Suppressor macrophage treated with lipopolysaccharide for 1 hour (primary cell): ENCODE measurements around the gene DDX11.
"Not testable (repeated sequence)": the region's sequence is repeated elsewhere in the genome, so short reads cannot be mapped to it uniquely, and the experiment has no call there.

ENCODE experiments used
- DNase-seq, 3 donors: peaks; one replicate each; pipeline ENCODE4 v3.0.0-alpha.2; 2020 to 2022

The DDX11 gene

GRCh38 chr12:31073527-31074332 is at the start of gene DDX11:
Gene DDX11, plus strand, starts transcription at chr12:31073860. Its CDS starts 4,534 bp downstream, at chr12:31078394.
- peak; percentile 88 to 93 (median 88) for DNase-seq

- DNase-seq: no peak
These were observed 47.5 kb upstream of the DDX11 start for GRCh38 chr12:31026202-31026601.

GRCh38 chr12:31027006-31027405 is 46.7 kb upstream of the DDX11 start:
- DNase-seq: not testable (repeated sequence)

- no peak for DNase-seq
These were observed 44.2 kb upstream of the DDX11 start for GRCh38 chr12:31029468-31029867.

GRCh38 chr12:31029916-31030562 is 43.6 kb upstream of the DDX11 start:
- peak; percentile 36 to 48 (median 47) for DNase-seq

GRCh38 chr12:31031951-31032335 is 41.7 kb upstream of the DDX11 start:
- DNase-seq: no peak

GRCh38 chr12:31033146-31033545 is 40.5 kb upstream of the DDX11 start:
- no peak for DNase-seq

GRCh38 chr12:31033681-31034080 is 40.0 kb upstream of the DDX11 start:
- no peak for DNase-seq

GRCh38 chr12:31034372-31034771 is 39.3 kb upstream of the DDX11 start:
- DNase-seq: no peak

GRCh38 chr12:31035226-31035625 is 38.4 kb upstream of the DDX11 start:
- no peak for DNase-seq

- DNase-seq: no peak
These were observed 37.5 kb upstream of the DDX11 start for GRCh38 chr12:31035967-31036665.

- DNase-seq: no peak
These were observed 36.6 kb upstream of the DDX11 start for GRCh38 chr12:31037028-31037427.

- no peak for DNase-seq
These were observed 35.7 kb upstream of the DDX11 start for GRCh38 chr12:31037931-31038330.

- no peak for DNase-seq
These were observed 32.6 kb upstream of the DDX11 start for GRCh38 chr12:31041033-31041564.

- not testable (repeated sequence) for DNase-seq
These were observed 23.5 kb upstream of the DDX11 start for GRCh38 chr12:31050143-31050542.

GRCh38 chr12:31050548-31050947 is 23.1 kb upstream of the DDX11 start:
- DNase-seq: not testable (repeated sequence)

- DNase-seq: peak in 1 of 3 donors; percentile 28
These were observed 22.0 kb upstream of the DDX11 start for GRCh38 chr12:31051692-31052091.

GRCh38 chr12:31052121-31052520 is 21.5 kb upstream of the DDX11 start:
- not testable (repeated sequence) for DNase-seq

GRCh38 chr12:31052666-31053439 is 20.8 kb upstream of the DDX11 start:
- DNase-seq: not testable (repeated sequence)

- DNase-seq: not testable (repeated sequence)
These were observed 19.7 kb upstream of the DDX11 start for GRCh38 chr12:31053944-31054343.

GRCh38 chr12:31057671-31058070 is 16.0 kb upstream of the DDX11 start:
- DNase-seq: no peak

- DNase-seq: not testable (repeated sequence)
These were observed 7.5 kb upstream of the DDX11 start for GRCh38 chr12:31066196-31066595.
